ENCODE results near the gene QRICH1. TPM values are rescaled to one million over a fixed set of nuclear protein-coding genes. Genes with fewer than 3 reads are reported as not detected.

QRICH1 gene
- total and polyA plus RNA-seq, 12 donors: 21.1 to 72.5 (median 57.6) TPM

GRCh38 chr3:49006408-49007067 lies 87.3 kb downstream of the QRICH1 start:
- peaks cover 4 to 27% (median 16%) of the 10 kb centered on the region in 9 donors for H3K4me1 ChIP-seq
- peaks cover 0 to 28% (median 0%) of the 10 kb centered on the region in 9 donors for H3K36me3 ChIP-seq
- H3K4me3 ChIP-seq: peak overlapping the region; percentile 55 to 93 (median 72)
- H3K27ac ChIP-seq: peak overlapping the region; percentile 80 to 97 (median 92)
- intact Hi-C loops (cut with DNase I): no loop called here
- ATAC-seq: peak; percentile 1 to 43 (median 14)
- H3K9me3 ChIP-seq: no peaks in the 10 kb centered on the region
- TF ChIP-seq CTCF (IDR thresholded peaks at IDR 0.05): no peak
- peak; percentile 23 to 44 for DNase-seq
- H3K27me3 ChIP-seq: no peaks in the 10 kb centered on the region
- 1 to 4% methylated on average over 32 of the region's 32 CpGs for WGBS, 2 donors

- Histone ChIP-seq H3K9me3 (no peaks in the 10 kb centered on the region), H3K4me3 (peak overlapping the region in 8 of 10 donors; percentile 55 to 93 (median 72)), H3K27ac (peak overlapping the region in 6 of 10 donors; percentile 80 to 97 (median 92)), H3K36me3 (peaks cover 0 to 22% (median 0%) of the 10 kb centered on the region in 9 donors), H3K27me3 (no peaks in the 10 kb centered on the region), H3K4me1 (peaks cover 4 to 27% (median 16%) of the 10 kb centered on the region in 9 donors)
- intact Hi-C loops (cut with DNase I): no loop called here
- no peak for DNase-seq
- ATAC-seq: no peak
- WGBS, 2 donors: 95 to 97% methylated on average over 5 of the region's 5 CpGs
- TF ChIP-seq CTCF (IDR thresholded peaks at IDR 0.05): no peak
Observed at GRCh38 chr3:49005998-49006397, 87.9 kb downstream of the QRICH1 start.

GRCh38 chr3:49005303-49005680 lies 88.6 kb downstream of the QRICH1 start:
- intact Hi-C loops (cut with DNase I): no loop called here
- H3K36me3 ChIP-seq: peaks cover 0 to 22% (median 0%) of the 10 kb centered on the region in 9 donors
- ATAC-seq: no peak
- 97 to 99% methylated on average over 3 of the region's 3 CpGs for WGBS, 2 donors
- no peak overlapping the region for H3K4me3 ChIP-seq
- no peaks in the 10 kb centered on the region for H3K9me3 ChIP-seq
- H3K4me1 ChIP-seq: peaks cover 4 to 27% (median 16%) of the 10 kb centered on the region in 9 donors
- DNase-seq: no peak
- no peaks in the 10 kb centered on the region for H3K27me3 ChIP-seq
- no peak for TF ChIP-seq CTCF (IDR thresholded peaks at IDR 0.05)
- no peak overlapping the region for H3K27ac ChIP-seq

- Histone ChIP-seq H3K36me3 (peaks cover 0 to 21% (median 0%) of the 10 kb centered on the region in 9 donors), H3K4me1 (peaks cover 4 to 27% (median 16%) of the 10 kb centered on the region in 9 donors), H3K27ac (no peak overlapping the region), H3K4me3 (no peak overlapping the region), H3K27me3 (no peaks in the 10 kb centered on the region), H3K9me3 (no peaks in the 10 kb centered on the region)
- TF ChIP-seq CTCF (IDR thresholded peaks at IDR 0.05): no peak
- intact Hi-C loops (cut with DNase I): no loop called here
- DNase-seq (no peak), ATAC-seq (no peak)
- 85 to 89% methylated on average over 16 of the region's 16 CpGs for WGBS, 2 donors
Observed at GRCh38 chr3:49004352-49005302, 89.2 kb downstream of the QRICH1 start.
